H1 (cell line): ENCODE measurements around the gene SERPINA1. TPM values are rescaled to one million over a fixed set of nuclear protein-coding genes. Genes with fewer than 3 reads are reported as not detected.

Experiments
- CTCF ChIA-PET: fragments of 300-600 bp; sonication (Branson Sonifier 250); formaldehyde crosslinking; loops from one replicate; lab custom pipeline; 2021; ENCODE audit not compliant: partially characterized antibody; lab: Charles Lee
- POLR2A ChIA-PET: fragments of 300-600 bp; sonication (Branson Sonifier 250); formaldehyde crosslinking; loops from one replicate; lab custom pipeline; 2021; ENCODE audit warnings: inconsistent platforms; ENCODE audit not compliant: partially characterized antibody; lab: Charles Lee
- DNase-seq, 2 experiments: peaks; one replicate each; pipeline versions ENCODE4 v3.0.0 to v3.0.0-alpha.2; 2010 to 2022; ENCODE audit warnings: low spot score in 2 of 2, low read depth in 1 of 2, mixed read lengths in 1 of 2
- FAIRE-seq: peaks from 2 replicates; lab custom pipeline; 2011; peaks lifted over from hg19 to GRCh38; lab: Jason Lieb, UNC
- H2AFZ ChIP-seq: 2 replicates; pipeline ENCODE4 v1.8.1; 2012; ENCODE audit warnings: low read length, inconsistent platforms
- H2AK5ac ChIP-seq: 2 replicates; pipeline ENCODE4 v1.6.1; 2013; ENCODE audit warnings: low read depth, low read length
- H2BK120ac ChIP-seq: replicated peaks from 2 replicates; pipeline ENCODE3; 2013; ENCODE audit warnings: low read depth, low read length, inconsistent platforms
- H2BK12ac ChIP-seq: 2 replicates; pipeline ENCODE4 v1.6.1; 2013; ENCODE audit warnings: low read depth, low read length
- H2BK15ac ChIP-seq: 2 replicates; pipeline ENCODE4 v1.6.1; 2013; ENCODE audit warnings: low read length
- H2BK20ac ChIP-seq: 2 replicates; pipeline ENCODE4 v1.6.1; 2013; ENCODE audit warnings: low read length
- H2BK5ac ChIP-seq: 2 replicates; pipeline ENCODE4 v1.6.1; 2013; ENCODE audit warnings: low read depth, low read length
- H3K14ac ChIP-seq: 2 replicates; pipeline ENCODE4 v1.6.1; 2013; ENCODE audit warnings: inconsistent platforms; ENCODE audit not compliant: insufficient read length
- H3K18ac ChIP-seq: 2 replicates; pipeline ENCODE4 v1.6.1; 2013; ENCODE audit warnings: low read length; ENCODE audit errors: extremely low read depth
- H3K23ac ChIP-seq: 2 replicates; pipeline ENCODE4 v1.6.1; 2013; ENCODE audit warnings: inconsistent platforms; ENCODE audit not compliant: insufficient read length
- H3K23me2 ChIP-seq: 2 replicates; pipeline ENCODE4 v1.6.1; 2013; ENCODE audit warnings: low read depth, low read length
- H3K27ac ChIP-seq: 2 replicates; pipeline ENCODE4 v1.6.1; 2011; ENCODE audit warnings: low read depth, low read length, inconsistent platforms
- H3K27me3 ChIP-seq, 4 experiments: replicated peaks in 1 of 4; 1 replicate in 1 of 4; 2 replicates in 3 of 4; pipeline versions ENCODE4 v1.6.1 to v1.8.1; 2011 to 2013; ENCODE audit warnings: low read length in 3 of 4, mild to moderate bottlenecking in 3 of 4, inconsistent platforms in 2 of 4, mixed read lengths in 2 of 4, moderate library complexity in 1 of 4; ENCODE audit not compliant: control insufficient read depth in 3 of 4, insufficient read depth in 3 of 4; ENCODE audit errors: extremely low read depth in 1 of 4
- H3K36me3 ChIP-seq, 4 experiments: 2 replicates each; pipeline versions ENCODE4 v1.6.1 to v1.8.1; 2011 to 2013; ENCODE audit warnings: mild to moderate bottlenecking in 4 of 4, low read length in 3 of 4, moderate library complexity in 2 of 4, control low read depth in 1 of 4, inconsistent platforms in 1 of 4; ENCODE audit not compliant: insufficient read depth in 4 of 4, control insufficient read depth in 2 of 4
- H3K4ac ChIP-seq: replicated peaks from 2 replicates; pipeline ENCODE3; 2013; ENCODE audit warnings: low read length, low read depth, mixed read lengths, inconsistent platforms; ENCODE audit not compliant: insufficient read length
- H3K4me1 ChIP-seq, 4 experiments: replicated peaks in 1 of 4; 1 replicate in 1 of 4; 2 replicates in 3 of 4; pipeline versions ENCODE4 v1.6.1 to v1.8.1; 2011 to 2013; ENCODE audit warnings: low read length in 3 of 4, inconsistent platforms in 2 of 4, mixed read lengths in 1 of 4; ENCODE audit not compliant: insufficient read depth in 4 of 4, control insufficient read depth in 3 of 4
- H3K4me2 ChIP-seq, 2 experiments: 2 replicates each; pipeline versions ENCODE4 v1.6.1 to v1.8.1; 2011 to 2013; ENCODE audit warnings: low read depth in 2 of 2, low read length in 2 of 2, control low read depth in 1 of 2, inconsistent platforms in 1 of 2, mild to moderate bottlenecking in 1 of 2; ENCODE audit not compliant: insufficient read depth in 1 of 2
- H3K4me3 ChIP-seq, 4 experiments: fragments of 200-600, 300-600 bp in 1 of 4; sonication (generic), shearing (Covaris generic), sonication (Bioruptor Twin) in 1 of 4; 2 replicates each; pipeline versions ENCODE4 v1.5.1 to v1.8.1; 2011 to 2016; ENCODE audit warnings: low read length in 4 of 4, low read depth in 3 of 4, control low read depth in 2 of 4, inconsistent platforms in 2 of 4, mild to moderate bottlenecking in 2 of 4, mixed read lengths in 1 of 4, moderate library complexity in 1 of 4; ENCODE audit not compliant: insufficient read depth in 2 of 4; ENCODE audit errors: extremely low read depth in 1 of 4
- H3K56ac ChIP-seq: replicated peaks from 2 replicates; pipeline ENCODE3; 2013; ENCODE audit warnings: low read depth, mild to moderate bottlenecking, mixed read lengths, low read length, inconsistent platforms; ENCODE audit not compliant: insufficient read length
- H3K79me1 ChIP-seq: 2 replicates; pipeline ENCODE4 v1.6.1; 2013; ENCODE audit warnings: low read depth, low read length, control low read depth
- H3K79me2 ChIP-seq, 2 experiments: 2 replicates each; pipeline versions ENCODE4 v1.6.1 to v1.8.1; 2012 to 2013; ENCODE audit warnings: low read length in 2 of 2, mild to moderate bottlenecking in 2 of 2, inconsistent platforms in 1 of 2; ENCODE audit not compliant: insufficient read depth in 2 of 2, control insufficient read depth in 1 of 2
- H3K9ac ChIP-seq, 4 experiments: replicated peaks in 1 of 4; 1 replicate in 1 of 4; 2 replicates in 3 of 4; pipeline versions ENCODE4 v1.6.1 to v1.8.1; 2011 to 2013; ENCODE audit warnings: low read depth in 3 of 4, low read length in 3 of 4, control low read depth in 2 of 4, mild to moderate bottlenecking in 2 of 4, moderate library complexity in 2 of 4, inconsistent platforms in 1 of 4; ENCODE audit errors: extremely low read depth in 1 of 4
- H3K9me3 ChIP-seq, 2 experiments: 2 replicates each; pipeline versions ENCODE4 v1.6.1 to v1.8.1; 2012 to 2013; ENCODE audit warnings: mild to moderate bottlenecking in 2 of 2, moderate library complexity in 2 of 2, control low read depth in 1 of 2, inconsistent platforms in 1 of 2, low read depth in 1 of 2, low read length in 1 of 2, mixed read lengths in 1 of 2; ENCODE audit not compliant: insufficient read depth in 2 of 2
- H4K20me1 ChIP-seq, 2 experiments: replicated peaks in 1 of 2; 2 replicates each; pipeline versions ENCODE3 to v1.8.1; 2011 to 2013; ENCODE audit warnings: inconsistent platforms in 2 of 2, low read length in 2 of 2, mild to moderate bottlenecking in 1 of 2; ENCODE audit not compliant: insufficient read depth in 2 of 2, control insufficient read depth in 1 of 2
- H4K5ac ChIP-seq: 2 replicates; pipeline ENCODE4 v1.6.1; 2013; ENCODE audit warnings: low read length, low read depth, mixed read lengths, inconsistent platforms; ENCODE audit not compliant: insufficient read length
- H4K8ac ChIP-seq: 2 replicates; pipeline ENCODE4 v1.8.0; 2013; ENCODE audit warnings: mild to moderate bottlenecking, moderate library complexity, low read length, inconsistent platforms; ENCODE audit not compliant: insufficient read depth; ENCODE audit errors: extremely low read depth
- H4K91ac ChIP-seq: replicated peaks from 2 replicates; pipeline ENCODE3; 2013; ENCODE audit warnings: low read length, mixed read lengths, inconsistent platforms; ENCODE audit not compliant: insufficient read length
- POLR2A ChIP-seq, 2 experiments: IDR thresholded peaks; 1 replicate in 1 of 2; 2 replicates in 1 of 2; pipeline ENCODE4 v1.6.1; 2011; ENCODE audit warnings: low read depth in 2 of 2, low read length in 2 of 2, mild to moderate bottlenecking in 2 of 2; ENCODE audit errors: control extremely low read depth in 1 of 2
- polyA plus RNA-seq, 7 experiments: library from polyadenylated mRNA; depleted of rRNA in 3 of 7; stranded (reverse) in 5 of 7; unstranded in 2 of 7; fragments of >200 nt in 5 of 7; fragments of 200-250 nt in 2 of 7; gene quantifications; 1 replicate in 5 of 7; 2 replicates in 1 of 7; 4 replicates in 1 of 7; pipeline versions ENCODE4 v1.2.1 to v1.2.3, GENCODE V29; 2011 to 2013; ENCODE audit warnings: missing spikeins in 2 of 7, mixed read lengths in 2 of 7
- total RNA-seq: library from RNA; stranded (reverse); fragmentation: NEBNext Ultra II Directional; extraction: Animal tissue kit (Norgen Biotek cat#: 25700); gene quantifications from 2 replicates; pipeline ENCODE4 v1.2.1, GENCODE V29; 2021

The SERPINA1 gene
- total and polyA plus RNA-seq, 2 of the 8 experiments (the other 6 are each of a cell fraction or from before 2014, with no cell fraction given), result 0.08 TPM; not detected in 1

- FAIRE-seq, result no peak
- no peak for TF ChIP-seq POLR2A (IDR thresholded peaks at IDR 0.05; ENCODE audit: control extremely low read depth in 1 of 2, low read depth in 2 of 2, low read length in 2 of 2)
Observed at GRCh38 chr14:94348836-94349235, 39.6 kb downstream of the SERPINA1 start.

More at GRCh38 chr14:94348836-94349235, 39.6 kb downstream of the SERPINA1 start:
- Histone ChIP-seq H3K27ac (no peak overlapping the region), H4K20me1 (no peaks in the 10 kb centered on the region), H3K4ac (no peak overlapping the region), H2BK120ac (no peak overlapping the region), H3K23ac (no peak overlapping the region), H3K79me2 (no peaks in the 10 kb centered on the region), H2AFZ (no peak overlapping the region), H4K5ac (no peak overlapping the region), H3K4me1 (no peaks in the 10 kb centered on the region), H2BK5ac (no peak overlapping the region), H3K56ac (no peak overlapping the region), H3K14ac (no peak overlapping the region), H3K18ac (no peak overlapping the region), H3K4me2 (no peak overlapping the region), H2BK12ac (no peak overlapping the region), H3K79me1 (no peaks in the 10 kb centered on the region), H3K9me3 (no peaks in the 10 kb centered on the region), H3K4me3 (no peak overlapping the region), H2AK5ac (no peak overlapping the region), H3K9ac (no peak overlapping the region), H2BK15ac (no peak overlapping the region), H3K36me3 (no peaks in the 10 kb centered on the region), H2BK20ac (no peak overlapping the region), H4K91ac (no peak overlapping the region), H3K27me3 (no peaks in the 10 kb centered on the region), H3K23me2 (no peaks in the 10 kb centered on the region), H4K8ac (no peak overlapping the region)
- ChIA-PET POLR2A (interaction anchor here (1.0 kb wide), 1 partner anchor 919 kb away, joined by 3 read pairs; no protein-coding TSS in a partner anchor), CTCF (interaction anchor here (0.5 to 1.4 kb wide), 3 partner anchors 18 to 344 kb away, joined by 3 to 5 read pairs (median 4); partner anchors contain the start of gene SERPINA2)
- no peak for DNase-seq
